Measurements from ENCODE around the gene NISCH. TPM values are rescaled to one million over a fixed set of nuclear protein-coding genes. Genes with fewer than 3 reads are reported as not detected.
"Not testable (repeated sequence)": the region's sequence is repeated elsewhere in the genome, so short reads cannot be mapped to it uniquely, and the experiment has no call there.

NISCH gene
- total RNA-seq, 1 experiment from 2014 or later = 104 TPM

DNA sequence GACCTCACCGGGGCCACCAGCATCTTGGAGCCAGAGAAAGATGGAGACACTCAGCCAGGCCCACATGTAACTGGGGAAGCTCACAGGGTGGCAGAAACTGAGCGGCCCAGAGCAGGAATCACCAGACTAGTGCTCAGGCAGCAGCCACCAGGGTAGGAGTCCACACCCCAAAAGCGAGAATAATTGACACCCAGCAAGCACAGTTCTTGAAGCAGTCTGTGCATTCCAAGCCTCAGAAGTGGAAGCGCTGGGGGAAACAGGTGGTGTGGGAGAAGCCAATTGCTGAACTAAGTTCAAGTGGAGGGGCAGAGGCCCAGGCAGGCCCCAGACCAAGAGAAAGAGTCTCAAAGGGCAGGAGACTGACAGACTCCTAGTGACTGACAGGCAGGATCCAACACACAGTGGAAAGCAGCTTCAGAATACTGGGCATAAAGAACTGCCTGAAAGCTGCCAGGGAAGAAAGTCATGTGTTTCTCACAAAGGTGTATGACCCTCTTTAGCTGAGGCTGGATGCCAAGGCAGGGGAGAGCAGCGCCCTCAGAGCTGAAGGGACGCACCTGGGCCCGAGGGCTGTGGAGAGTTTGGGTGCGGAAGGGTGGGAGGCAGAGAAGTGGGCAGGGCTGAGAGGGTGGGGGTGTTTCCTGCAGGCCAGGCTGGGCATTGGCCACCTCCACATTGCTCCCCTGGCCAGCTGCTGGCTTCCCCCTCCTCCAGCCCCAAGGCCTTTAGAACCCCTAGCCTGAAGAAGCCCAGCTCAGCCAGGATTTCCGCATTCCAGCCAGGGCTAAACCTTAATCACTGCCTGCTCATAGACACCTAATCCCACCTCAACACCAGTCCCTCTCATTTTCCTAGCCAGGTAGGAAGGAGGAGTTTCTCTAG lies 70.5 kb downstream of the NISCH start:
- Histone ChIP-seq H2BK12ac (ENCODE audit: insufficient read length, low read depth, low read length) (no peak overlapping the region), H2BK15ac (ENCODE audit: low read depth, low read length) (no peak overlapping the region), H2BK5ac (ENCODE audit: insufficient read length, low read length) (no peak overlapping the region), H3K56ac (ENCODE audit: insufficient read length, low read depth, low read length) (no peak overlapping the region), H2AFZ (ENCODE audit: low read length) (no peak overlapping the region), H2BK20ac (ENCODE audit: low read depth, low read length, poor library complexity, severe bottlenecking) (no peak overlapping the region), H3K18ac (ENCODE audit: insufficient read length, low read depth, low read length) (no peak overlapping the region), H4K20me1 (ENCODE audit: control insufficient read depth, insufficient read depth, insufficient read length) (no peaks in the 10 kb centered on the region), H3K27ac (ENCODE audit: insufficient read length, low read depth, low read length) (no peak overlapping the region), H4K8ac (replicated peaks; ENCODE audit: insufficient read length, low read depth, low read length) (no peak overlapping the region), H3K9ac (ENCODE audit: extremely low read depth, insufficient read length, low read length) (no peak overlapping the region), H3K4ac (ENCODE audit: low read depth, low read length) (no peak overlapping the region), H2AK5ac (ENCODE audit: insufficient read length, low read length) (no peak overlapping the region), H2BK120ac (ENCODE audit: low read depth, low read length, poor library complexity, severe bottlenecking) (no peak overlapping the region), H3K23me2 (ENCODE audit: insufficient read length, low read depth, low read length, poor library complexity, severe bottlenecking) (no peaks in the 10 kb centered on the region), H3T11ph (ENCODE audit: low read length) (no peak overlapping the region), H3K27me3 (ENCODE audit: insufficient read depth, low read length) (no peaks in the 10 kb centered on the region), H3K4me2 (ENCODE audit: insufficient read depth, insufficient read length, low read length) (no peak overlapping the region), H3K14ac (ENCODE audit: insufficient read depth, low read length) (no peak overlapping the region), H3K79me2 (ENCODE audit: insufficient read depth, low read length) (no peaks in the 10 kb centered on the region), H4K5ac (ENCODE audit: insufficient read length, low read depth, low read length) (no peak overlapping the region), H4K91ac (ENCODE audit: insufficient read length, low read depth, low read length) (no peak overlapping the region), H3K79me1 (ENCODE audit: insufficient read depth, low read depth, low read length, poor library complexity, severe bottlenecking) (no peaks in the 10 kb centered on the region), H3K9me3 (ENCODE audit: control insufficient read depth, low read depth, low read length) (no peaks in the 10 kb centered on the region), H3K4me1 (ENCODE audit: insufficient read depth, low read length) (no peaks in the 10 kb centered on the region), H3K23ac (ENCODE audit: insufficient read length, low read depth, low read length) (no peak overlapping the region)
- Mint-ChIP-seq H3K27ac (peak overlapping the region in 1 of 3 experiments; percentile 58; a peak in 3 of 7 replicates), H3K27me3 (ENCODE audit: low read depth) (no peaks in the 10 kb centered on the region; the same call in 1 of the 2 replicates), H3K4me3 (no peak overlapping the region; a peak in 1 of 5 replicates), H3K9me3 (no peaks in the 10 kb centered on the region), H3K36me3 (ENCODE audit: insufficient read depth in 1 of 3, low read depth in 3 of 3) (peaks cover 28 to 64% (median 62%) of the 10 kb centered on the region in 3 experiments; a peak in 6 of 7 replicates), H3K4me1 (peaks cover 0 to 2% of the 10 kb centered on the region in 2 experiments; a peak in 1 of 4 replicates)
- no CpG with 5 or more reads among the region's 9 CpGs for WGBS (ENCODE audit: extremely low coverage, insufficient read length, low lambda C conversion rate)
- no peak for DNase-seq
- TF ChIP-seq, protein P1, sequence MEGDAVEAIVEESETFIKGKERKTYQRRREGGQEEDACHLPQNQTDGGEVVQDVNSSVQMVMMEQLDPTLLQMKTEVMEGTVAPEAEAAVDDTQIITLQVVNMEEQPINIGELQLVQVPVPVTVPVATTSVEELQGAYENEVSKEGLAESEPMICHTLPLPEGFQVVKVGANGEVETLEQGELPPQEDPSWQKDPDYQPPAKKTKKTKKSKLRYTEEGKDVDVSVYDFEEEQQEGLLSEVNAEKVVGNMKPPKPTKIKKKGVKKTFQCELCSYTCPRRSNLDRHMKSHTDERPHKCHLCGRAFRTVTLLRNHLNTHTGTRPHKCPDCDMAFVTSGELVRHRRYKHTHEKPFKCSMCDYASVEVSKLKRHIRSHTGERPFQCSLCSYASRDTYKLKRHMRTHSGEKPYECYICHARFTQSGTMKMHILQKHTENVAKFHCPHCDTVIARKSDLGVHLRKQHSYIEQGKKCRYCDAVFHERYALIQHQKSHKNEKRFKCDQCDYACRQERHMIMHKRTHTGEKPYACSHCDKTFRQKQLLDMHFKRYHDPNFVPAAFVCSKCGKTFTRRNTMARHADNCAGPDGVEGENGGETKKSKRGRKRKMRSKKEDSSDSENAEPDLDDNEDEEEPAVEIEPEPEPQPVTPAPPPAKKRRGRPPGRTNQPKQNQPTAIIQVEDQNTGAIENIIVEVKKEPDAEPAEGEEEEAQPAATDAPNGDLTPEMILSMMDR (conservative IDR thresholded peaks at IDR 0.05) = no peak

DNA sequence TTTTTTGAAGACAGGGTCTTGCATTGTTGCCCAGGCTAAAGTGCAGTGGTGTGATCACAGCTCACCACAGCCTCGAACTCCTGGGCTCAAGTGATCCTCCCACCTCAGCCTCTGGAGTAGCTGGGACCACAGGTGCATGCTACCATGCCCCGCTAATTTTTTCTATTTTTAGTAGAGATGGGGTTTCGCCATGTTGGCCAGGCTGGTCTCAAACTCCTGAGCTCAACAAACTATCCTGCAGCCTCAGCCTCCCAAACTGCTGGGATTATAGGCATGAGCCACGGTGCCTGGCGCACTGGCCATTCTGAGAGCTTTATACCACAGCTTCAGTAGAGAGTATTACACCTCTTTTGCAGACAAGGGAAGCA lies 71.3 kb downstream of the NISCH start:
- not testable (repeated sequence) for H2BK20ac ChIP-seq (ENCODE audit: low read depth, low read length, poor library complexity, severe bottlenecking); H2BK120ac ChIP-seq (ENCODE audit: low read depth, low read length, poor library complexity, severe bottlenecking); H2BK12ac ChIP-seq (ENCODE audit: insufficient read length, low read depth, low read length); H3K9me3 ChIP-seq (ENCODE audit: control insufficient read depth, low read depth, low read length); H3K4me1 Mint-ChIP-seq; H3K23me2 ChIP-seq (ENCODE audit: insufficient read length, low read depth, low read length, poor library complexity, severe bottlenecking); H3K9me3 Mint-ChIP-seq; H4K5ac ChIP-seq (ENCODE audit: insufficient read length, low read depth, low read length); DNase-seq; H3K27ac ChIP-seq (ENCODE audit: insufficient read length, low read depth, low read length); H2AFZ ChIP-seq (ENCODE audit: low read length); H3K4me3 Mint-ChIP-seq; H4K8ac ChIP-seq (replicated peaks; ENCODE audit: insufficient read length, low read depth, low read length); H3K27me3 ChIP-seq (ENCODE audit: insufficient read depth, low read length); H4K91ac ChIP-seq (ENCODE audit: insufficient read length, low read depth, low read length); H2BK5ac ChIP-seq (ENCODE audit: insufficient read length, low read length); H3K56ac ChIP-seq (ENCODE audit: insufficient read length, low read depth, low read length); H3K23ac ChIP-seq (ENCODE audit: insufficient read length, low read depth, low read length); H3K4me1 ChIP-seq (ENCODE audit: insufficient read depth, low read length); H3T11ph ChIP-seq (ENCODE audit: low read length); H3K14ac ChIP-seq (ENCODE audit: insufficient read depth, low read length); H3K4ac ChIP-seq (ENCODE audit: low read depth, low read length); H3K27me3 Mint-ChIP-seq (ENCODE audit: low read depth); H4K20me1 ChIP-seq (ENCODE audit: control insufficient read depth, insufficient read depth, insufficient read length); H3K9ac ChIP-seq (ENCODE audit: extremely low read depth, insufficient read length, low read length); H2AK5ac ChIP-seq (ENCODE audit: insufficient read length, low read length); H3K4me2 ChIP-seq (ENCODE audit: insufficient read depth, insufficient read length, low read length); H3K18ac ChIP-seq (ENCODE audit: insufficient read length, low read depth, low read length); H2BK15ac ChIP-seq (ENCODE audit: low read depth, low read length); H3K79me1 ChIP-seq (ENCODE audit: insufficient read depth, low read depth, low read length, poor library complexity, severe bottlenecking); H3K79me2 ChIP-seq (ENCODE audit: insufficient read depth, low read length)
- Mint-ChIP-seq H3K27ac (peak overlapping the region in 1 of 3 experiments; percentile 21; a peak in 1 of 7 replicates), H3K36me3 (ENCODE audit: insufficient read depth in 1 of 3, low read depth in 3 of 3) (peaks cover 28 to 64% (median 62%) of the 10 kb centered on the region in 3 experiments; a peak in 6 of 7 replicates)
- whole genome bisulfite sequencing (ENCODE audit: extremely low coverage, insufficient read length, low lambda C conversion rate) = no CpG with 5 or more reads among the region's 5 CpGs

Data from H9 (cell line).